GM19452 (cell line): Measurements from ENCODE around the gene PPP1R27.

ENCODE experiments used
- ATAC-seq: cut with Tn5 transposase; IDR thresholded peaks from one replicate; pipeline ENCODE4 v1.9.1; 2021; ENCODE audit not compliant: unreplicated experiment

The PPP1R27 gene

DNA sequence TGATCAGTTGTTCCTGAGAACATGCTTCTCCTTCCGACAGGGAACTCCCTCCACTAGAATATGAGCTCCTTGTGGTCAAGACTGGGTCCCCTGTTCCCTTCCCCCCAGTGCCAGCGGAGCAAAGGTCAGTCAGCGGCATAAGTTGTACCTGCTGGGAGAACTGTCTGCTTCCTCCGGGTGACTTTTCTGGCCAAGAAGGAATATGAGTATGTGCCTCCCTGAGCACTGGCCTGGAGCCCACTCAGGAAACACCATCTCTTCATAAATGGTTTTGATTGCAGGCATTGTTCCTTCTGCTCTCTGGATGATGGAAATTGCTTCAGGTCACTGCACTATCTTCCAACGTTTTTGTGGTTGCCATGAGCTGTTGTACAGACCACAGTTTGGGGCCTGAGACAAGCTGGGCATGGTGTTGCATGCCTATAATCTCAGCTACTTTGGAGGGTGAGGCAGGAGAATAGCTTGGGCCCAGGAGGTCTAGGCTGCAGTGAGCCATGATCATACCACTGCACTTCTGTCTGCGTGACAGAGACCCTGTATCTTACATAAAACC is 28.3 kb upstream of the PPP1R27 start:
- ATAC-seq, result no peak

DNA sequence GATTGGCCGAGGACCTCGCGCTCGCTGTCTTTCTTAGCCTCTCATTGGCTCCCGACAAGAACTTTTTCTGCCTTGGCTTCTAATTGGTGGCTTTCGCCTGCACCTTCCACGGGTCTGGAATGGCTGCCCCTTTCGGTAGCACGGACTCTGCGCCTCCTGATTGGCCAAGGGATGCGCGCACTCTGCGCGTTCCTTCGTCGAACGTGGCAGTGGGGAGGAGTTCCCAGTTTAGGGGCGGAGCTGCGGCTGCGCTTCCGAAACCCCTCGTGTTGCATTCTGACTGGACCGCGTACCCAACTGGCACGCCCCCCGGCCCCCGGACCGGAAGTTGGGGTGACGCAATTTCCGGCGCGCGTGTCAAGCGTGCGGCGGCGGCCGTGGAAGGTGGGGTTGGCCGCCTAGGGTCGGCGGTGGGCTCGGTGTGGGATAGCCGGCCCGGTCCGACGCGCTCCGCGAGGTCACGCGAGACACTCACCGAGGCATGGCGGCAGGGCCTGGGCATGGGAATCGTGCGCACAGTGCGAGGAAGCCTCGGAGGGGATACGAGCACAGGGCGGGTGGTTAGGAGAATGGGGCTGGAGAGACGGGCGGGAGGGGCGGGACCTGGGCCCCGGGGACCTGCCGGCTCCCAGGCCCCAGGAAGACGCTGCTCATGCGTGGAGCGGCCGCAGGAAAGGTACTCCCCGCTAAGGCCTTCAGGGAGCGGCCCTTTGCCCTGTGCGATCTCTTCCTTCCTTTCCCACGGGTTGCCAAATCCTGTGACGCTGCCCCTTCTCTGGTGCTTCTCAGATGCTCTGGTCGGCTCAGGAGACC is 26.1 kb upstream of the PPP1R27 start:
- peak; percentile 80 for ATAC-seq

DNA sequence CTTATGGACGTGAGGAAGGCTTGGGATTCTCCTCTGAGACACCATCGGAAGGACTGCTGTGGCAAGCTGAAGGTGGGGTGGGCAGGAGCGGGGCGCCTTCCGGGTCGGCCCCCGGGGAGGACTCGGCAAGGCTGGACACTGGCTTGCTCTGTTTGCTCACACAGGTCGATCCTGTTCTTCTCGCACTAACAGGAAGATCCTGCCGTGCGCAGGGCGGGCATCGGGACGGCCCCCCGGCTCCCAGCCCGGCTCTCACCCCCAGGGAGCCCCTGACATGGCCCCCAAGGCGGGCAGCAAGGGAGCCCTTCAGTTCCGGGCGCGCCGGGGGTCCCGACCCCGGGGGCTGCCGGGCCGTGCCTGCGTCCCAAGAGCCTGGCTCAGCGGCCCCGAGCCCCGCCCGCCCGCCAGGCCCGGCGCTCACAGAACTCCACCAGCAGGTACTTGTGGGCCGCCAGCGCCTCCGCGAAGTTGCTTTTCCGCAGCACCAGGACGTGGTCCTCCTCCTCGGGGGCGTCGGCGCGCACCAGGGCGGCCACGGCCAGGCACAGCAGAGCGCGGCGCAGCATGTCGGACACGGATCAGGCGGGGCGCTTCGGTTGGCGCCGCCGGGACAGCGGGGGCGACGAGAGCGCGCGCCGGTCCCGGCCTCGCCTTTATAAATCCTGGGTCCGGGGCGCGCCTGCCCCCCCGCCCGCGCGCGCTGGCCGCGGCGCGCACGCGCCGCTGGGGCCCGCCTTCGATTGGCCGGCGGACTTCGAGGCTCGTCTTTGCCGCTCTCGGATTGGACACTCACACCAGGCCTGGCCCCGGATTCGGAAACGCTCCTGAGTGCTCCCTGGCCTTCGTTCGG is 25.3 kb upstream of the PPP1R27 start, which contains the start of gene P4HB:
Gene P4HB, minus strand, starts transcription at position 630 of the 850 bp plus-strand sequence. Its CDS starts 64 bp downstream, at position 566.
- ATAC-seq, result peak; percentile 69

DNA sequence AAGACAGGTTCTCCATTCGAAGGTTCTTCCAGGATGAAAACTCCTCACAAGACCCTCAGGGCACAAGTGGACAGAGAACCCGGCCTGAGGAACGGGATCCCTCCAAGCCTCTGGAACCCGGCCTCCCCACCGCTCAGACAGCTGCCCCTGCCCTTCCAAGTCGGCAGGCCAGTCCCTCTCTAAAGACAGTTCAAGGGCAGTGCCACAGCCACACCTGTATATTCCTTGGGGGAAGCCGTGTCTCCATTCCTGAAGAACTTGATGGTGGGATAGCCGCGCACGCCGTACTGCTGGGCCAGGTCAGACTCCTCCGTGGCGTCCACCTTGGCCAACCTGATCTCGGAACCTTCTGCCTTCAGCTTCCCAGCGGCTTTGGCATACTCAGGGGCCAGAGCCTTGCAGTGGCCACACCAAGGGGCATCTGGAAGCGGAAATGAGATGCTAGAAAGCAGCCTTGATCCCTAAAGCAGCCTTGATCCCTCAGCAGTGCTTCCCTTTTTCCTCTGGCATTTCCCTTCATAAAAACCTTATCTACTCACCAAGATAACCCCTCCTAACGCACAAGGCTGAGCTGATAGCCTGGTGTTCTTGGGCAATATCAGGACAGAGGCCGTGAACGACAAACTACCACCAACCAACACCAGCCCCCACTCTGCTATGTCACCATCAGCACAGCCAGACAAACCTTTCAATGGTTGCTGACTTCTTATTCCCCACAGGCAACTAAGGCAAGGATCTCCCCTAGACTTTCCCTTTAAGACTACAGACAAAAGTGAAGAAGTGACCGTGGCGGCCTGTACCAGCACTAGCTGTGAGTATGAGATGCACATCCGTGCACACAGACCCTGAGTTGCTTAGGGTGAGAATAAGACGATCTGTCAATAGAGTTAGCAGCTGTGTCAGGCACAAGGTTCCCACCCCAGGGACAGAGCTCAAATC is 24.4 kb upstream of the PPP1R27 start:
- no peak for ATAC-seq

DNA sequence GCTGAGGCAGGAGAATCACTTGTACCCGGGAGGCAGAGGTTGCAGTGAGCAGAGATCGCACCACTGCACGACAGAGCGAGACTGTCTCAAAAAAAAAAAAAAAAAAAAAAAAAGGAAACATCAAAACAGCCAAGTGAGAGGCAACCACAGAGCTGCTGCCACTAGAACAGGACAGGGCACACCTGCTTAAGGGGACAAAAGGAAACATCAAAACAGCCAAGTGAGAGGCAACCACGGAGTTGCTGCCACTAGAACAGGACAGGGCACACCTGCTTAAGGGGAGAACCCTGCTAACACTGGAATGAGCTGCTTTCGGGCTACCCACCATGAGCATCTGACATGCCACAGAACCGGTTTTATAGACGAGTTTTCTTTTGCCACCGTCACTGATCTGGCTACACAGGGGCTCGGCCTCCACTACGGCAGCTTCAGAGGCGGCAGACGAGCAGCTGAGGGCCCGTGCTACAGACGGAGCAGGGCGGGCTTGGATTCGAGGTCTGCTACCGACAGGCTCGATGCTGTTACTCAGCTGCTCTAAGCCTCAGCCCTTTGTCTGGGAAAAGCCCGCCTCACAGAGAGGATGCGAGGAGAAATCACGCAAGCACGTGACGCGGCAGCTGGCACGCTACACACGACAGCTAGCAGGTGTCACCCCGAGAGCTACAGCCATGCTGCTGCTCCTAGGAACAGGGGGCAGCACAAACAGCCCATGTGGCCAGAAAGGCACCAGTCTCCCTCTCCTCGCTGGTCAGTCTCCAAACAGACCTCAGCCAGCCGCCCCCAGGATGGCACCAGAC is 23.5 kb upstream of the PPP1R27 start:
- no peak for ATAC-seq

DNA sequence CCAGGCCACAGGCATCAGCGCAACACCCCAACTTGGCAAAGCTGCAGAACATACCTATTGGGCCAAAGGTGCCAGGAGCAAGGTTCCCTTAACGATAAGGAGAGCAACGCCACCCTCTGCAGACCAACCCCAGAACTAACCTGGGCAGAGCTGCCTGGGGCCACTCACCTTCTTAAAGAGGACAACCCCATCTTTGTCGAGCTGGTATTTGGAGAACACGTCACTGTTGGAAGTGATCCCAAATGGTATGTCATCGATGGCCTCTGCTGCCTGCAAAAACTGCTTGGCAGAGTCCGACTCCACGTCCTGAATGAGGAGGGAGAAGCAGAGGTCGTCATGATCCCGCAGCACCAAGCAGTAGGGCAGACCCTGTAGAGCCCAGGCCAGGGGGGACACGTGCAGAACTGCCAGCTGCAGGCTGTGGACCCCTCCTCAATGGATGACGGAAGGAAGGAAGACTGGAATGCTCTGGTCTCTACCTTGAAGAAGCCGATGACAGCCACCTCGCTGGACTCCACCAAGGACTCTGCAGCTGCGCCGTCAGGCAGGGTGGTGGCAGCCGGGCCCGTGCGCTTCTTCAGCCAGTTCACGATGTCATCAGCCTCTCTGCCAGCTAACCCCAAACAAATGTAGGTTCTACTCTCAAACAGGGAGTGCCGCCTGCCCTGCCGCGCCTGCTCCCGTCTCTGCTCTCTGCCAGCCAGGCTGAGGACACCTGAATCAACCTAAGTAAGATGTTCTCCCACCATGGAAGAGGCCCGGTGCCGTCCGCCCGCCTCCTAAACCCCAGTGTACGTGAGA is 20.3 kb upstream of the PPP1R27 start:
- ATAC-seq, result no peak

DNA sequence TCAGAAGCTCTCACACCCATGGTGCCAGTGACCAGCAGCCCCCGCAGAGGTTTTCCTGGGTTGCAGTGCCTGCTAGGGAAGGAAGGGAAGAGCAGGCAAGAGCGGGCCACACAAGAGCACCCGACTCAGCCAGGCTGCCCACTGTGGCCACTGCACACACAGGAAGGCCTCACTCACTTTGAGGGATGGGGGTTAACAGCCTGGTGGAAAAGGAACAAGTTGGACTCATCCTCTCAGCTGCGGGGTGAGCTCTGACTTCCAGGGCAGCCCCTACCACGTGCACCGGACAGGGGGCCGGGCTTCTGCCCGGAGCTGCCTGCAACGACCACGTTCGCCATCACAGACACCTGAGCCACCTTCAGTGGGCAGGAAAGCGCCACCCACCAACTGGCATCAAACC is 17.4 kb upstream of the PPP1R27 start:
- ATAC-seq, result no peak

DNA sequence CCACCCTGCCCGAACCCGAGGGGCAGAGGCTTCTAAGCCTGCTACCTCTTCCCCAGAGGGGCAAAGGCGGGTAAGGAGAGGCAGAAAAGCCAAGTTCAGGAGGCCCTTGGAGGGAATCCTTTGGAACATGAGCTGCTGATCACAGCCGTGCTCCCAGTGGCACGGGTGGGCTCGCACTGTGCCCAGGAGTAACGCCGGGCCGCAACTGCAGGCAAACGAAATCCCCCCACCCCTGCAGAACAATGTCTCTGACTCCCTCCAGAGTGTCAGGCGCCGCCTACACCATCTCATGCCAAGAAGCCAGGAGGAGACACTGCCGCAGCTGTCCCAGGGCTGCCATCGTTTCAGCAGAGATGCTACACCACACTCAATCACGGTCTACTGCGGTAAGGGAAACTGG is 16.6 kb upstream of the PPP1R27 start:
- no peak for ATAC-seq

DNA sequence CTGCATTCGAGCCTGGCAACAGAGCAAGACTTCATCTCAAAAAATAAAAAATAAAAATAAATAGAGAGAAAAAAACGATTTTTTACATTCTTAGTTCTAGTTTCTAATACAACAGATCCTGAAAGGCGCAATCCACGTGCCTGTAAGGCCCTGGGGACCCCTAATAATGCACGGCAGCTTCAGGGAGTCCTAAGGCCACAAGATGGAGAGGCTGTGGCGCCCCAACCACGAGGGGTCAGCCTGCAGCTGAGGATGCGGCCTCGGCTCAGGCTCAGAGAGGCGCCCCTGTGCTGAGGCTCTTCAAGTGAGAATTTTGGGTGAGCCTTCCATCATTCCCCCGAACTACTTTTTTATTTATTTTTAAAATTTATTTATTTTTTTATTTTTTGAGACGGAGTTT is 14.6 kb upstream of the PPP1R27 start:
- no peak for ATAC-seq

DNA sequence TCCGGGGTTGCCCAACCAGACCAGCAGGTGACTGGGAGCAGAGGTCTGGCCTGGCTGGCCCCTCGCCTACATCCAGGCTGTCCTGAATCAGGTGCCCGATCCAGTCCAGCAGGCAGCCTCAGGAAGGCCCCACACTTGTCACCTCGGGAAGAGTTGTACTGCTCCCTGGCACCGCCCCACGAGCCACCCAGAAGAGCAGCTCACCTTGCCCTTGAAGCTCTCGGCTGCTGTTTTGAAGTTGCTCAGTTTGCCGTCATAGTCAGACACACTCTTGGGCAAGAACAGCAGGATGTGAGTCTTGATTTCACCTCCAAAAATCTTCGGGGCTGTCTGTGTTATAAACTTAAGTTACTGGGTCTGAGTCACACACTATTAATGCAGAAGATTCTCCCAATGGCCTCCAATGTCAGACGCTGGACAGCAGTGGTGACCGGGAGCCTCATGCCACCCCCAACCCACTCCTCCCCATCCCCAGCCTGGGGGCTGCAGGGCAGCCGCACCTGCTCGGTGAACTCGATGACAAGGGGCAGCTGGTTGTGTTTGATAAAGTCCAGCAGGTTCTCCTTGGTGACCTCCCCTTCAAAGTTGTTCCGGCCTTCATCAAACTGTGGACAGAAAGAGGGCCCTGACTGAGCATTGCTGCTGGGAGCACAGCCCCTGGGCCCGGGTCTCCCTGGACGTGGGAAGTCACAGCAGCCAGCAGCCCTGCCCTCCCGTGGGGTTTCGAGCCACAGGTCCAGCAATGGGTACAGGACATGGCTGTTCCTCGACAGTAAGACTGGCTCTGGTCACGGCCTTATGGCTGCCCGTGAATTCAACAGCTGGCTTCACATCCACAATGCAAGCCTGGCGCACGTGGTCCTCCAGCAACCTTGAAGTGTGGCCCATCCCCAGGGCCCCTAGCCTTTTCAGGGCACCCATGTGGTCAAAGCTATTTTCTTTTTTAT is 12.2 kb upstream of the PPP1R27 start:
- no peak for ATAC-seq

DNA sequence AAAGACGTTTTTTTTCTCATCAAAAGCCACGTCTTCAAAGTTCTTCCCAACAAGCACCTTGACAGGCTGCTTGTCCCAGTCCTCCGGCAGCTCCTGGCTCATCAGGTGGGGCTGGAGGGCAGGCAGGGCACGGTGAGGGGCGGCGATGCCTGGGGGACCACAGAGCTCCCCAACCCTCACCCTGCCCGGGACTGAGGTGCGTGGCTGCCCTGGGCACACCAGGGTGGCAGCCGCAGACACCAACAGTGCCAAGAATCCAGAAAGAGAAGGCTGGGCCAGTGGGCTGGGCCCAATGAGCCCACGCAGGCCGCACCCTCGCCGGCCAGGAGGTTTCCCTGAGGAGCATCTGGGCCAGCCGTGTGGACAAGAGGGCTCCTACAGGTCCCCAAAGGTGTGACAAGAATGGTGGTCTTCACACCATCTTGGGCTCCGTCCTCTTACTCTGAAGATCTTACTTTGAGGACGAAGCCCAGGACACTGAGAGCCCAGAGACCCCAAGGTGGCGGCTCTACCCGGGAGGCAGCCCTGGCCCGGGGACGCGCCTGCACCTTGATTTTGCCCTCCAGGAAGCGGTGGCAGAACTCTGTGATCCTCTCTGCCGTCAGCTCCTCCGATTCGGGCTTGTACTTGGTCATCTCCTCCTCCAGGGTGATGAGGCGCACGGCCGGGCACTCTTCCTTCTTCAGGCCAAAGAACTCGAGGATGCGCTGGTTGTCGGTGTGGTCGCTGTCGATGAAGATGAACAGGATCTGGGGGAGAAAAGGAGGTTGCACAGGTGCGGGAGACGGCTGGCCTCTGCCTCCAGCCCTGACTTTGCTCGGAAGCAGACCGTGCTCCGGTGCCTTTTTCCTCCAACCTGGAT is 11.3 kb upstream of the PPP1R27 start:
- no peak for ATAC-seq

DNA sequence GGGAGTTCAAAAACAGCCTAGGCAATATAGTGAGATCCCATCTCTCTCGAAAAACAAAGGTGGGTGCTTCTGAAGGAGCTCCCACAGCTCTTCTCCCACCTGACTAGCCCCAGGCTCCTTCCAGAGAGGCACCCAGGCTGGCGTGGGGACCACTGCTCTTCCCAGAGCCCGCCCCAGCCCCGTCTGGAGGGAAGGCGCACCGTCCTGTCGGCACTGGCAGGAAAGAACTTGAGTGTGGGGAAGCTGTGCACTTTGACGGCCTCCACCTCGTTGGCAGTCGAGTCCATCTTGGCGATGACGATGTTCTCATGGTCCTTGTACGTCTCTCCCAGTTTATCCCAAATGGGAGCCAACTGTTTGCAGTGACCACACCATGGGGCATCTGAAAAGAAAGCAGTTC is 10.5 kb upstream of the PPP1R27 start:
- ATAC-seq, result no peak

DNA sequence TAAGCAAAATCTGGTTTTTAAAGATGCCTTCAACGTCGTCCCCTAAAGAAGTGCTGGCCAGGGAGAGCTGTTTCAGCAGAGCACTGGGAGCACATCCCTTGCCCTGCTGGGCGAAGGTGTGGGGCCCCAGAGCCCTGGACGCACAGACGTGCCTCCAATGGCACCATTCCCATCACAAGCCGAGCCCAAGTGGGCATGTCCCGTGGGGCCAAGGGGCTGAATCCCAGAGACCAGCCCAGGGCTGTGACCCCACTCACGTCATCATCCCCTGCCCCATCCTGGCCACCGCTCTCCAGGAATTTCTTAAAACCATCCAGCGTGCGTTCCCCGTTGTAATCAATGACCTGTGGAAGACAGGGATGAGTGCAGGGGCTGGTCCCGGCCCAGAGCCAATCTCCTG is 10.0 kb upstream of the PPP1R27 start:
- ATAC-seq, result no peak

DNA sequence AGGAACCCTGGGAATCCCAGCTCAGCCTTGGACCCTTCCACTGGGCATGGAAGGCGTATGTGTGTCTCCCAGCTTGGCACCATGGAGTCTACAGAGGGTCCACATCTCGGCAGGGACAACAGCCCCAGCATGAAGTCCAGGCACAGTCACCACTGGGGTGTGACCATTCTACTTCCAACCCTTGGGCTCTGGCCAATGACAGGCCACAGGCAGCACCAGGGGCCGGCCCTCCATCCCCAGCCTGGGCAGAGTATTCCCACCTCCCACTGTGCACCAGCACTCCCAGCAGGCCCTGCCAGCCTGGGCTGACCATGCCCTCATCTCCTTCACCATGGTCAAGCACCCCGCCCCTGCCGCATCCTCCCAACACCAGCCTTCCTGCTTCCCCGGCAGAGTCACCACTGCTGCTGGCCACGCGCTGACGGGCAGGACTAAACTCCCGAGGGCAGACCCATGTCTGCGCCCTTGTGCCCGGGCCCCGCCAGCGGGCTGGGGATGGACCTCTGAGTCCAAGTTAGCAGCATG is 9.5 kb upstream of the PPP1R27 start:
- no peak for ATAC-seq

DNA sequence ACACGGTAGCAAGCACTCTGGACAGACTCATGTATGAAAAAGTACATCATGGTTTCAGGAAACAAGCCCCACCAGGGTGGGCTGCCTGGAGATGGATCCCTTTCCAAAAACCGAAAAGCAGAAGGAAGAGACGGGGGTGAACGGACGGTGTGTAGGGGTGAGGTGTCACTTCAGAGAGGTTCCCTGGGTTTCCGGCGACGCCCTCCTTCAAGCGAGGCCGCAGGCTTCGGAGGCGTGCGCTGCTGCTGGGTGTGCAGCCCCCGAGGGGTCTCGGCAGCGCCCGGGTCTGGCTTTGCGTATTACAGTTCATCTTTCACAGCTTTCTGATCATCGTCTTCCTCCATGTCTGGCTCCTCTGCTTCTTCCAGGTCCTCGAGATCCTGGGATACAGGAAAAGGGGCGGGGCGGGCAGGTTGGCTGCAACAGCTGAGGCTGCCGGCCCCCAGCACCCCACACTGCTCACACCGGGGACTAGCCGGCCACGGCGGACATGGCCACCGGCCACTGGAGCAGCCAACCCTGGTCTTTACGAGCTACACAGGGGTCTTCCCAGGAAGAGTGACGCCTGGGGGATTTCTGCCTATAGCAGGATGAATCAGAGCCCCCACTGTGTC is 9.0 kb upstream of the PPP1R27 start:
- ATAC-seq, result no peak

DNA sequence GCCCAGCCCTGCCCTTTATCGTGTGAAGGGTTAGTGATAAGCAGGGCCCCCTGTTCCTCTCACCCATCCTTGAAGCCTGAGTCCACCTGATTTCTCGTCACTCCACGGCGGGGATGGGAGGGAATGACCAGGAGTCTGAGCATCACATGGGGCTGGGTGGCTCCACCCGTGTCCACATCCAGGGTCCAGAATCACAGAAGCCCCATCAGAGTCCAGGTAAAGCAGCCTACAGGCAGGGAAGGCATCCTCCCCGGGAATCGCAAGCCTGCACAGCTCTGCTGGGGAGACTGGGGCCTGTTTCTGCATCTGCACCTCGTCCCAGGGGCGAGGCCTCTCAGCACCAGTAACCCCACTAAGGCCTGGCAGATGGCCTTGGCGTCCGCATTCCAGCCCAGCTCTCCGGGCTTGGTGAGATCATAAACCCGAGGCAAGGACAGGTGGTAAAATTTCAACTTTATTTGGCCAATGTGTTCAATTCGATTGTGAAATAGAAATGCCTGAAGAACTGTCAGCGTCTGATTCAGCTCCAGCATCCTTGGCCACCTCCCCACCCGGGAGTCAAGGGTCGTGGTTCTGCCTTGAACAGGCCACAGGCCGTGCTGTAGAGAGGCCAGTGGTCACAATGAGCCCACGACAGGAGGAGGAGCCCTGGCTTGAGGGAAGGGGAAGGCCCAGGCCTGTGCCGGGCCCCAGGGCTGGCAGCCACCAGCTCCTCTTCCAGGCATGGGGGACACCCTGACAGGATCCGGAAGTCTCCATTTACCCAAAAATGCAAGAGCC is 8.1 kb upstream of the PPP1R27 start:
- no peak for ATAC-seq
